HG02852 (cell line): Measurements from ENCODE around the gene RAB36.

Source experiments
- ATAC-seq: cut with Tn5 transposase; IDR thresholded peaks from one replicate; pipeline ENCODE4 v1.9.1; 2021; ENCODE audit warnings: mild to moderate bottlenecking, moderate library complexity; ENCODE audit not compliant: unreplicated experiment

The RAB36 gene, protein sequence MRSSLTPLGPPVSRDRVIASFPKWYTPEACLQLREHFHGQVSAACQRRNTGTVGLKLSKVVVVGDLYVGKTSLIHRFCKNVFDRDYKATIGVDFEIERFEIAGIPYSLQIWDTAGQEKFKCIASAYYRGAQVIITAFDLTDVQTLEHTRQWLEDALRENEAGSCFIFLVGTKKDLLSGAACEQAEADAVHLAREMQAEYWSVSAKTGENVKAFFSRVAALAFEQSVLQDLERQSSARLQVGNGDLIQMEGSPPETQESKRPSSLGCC

DNA sequence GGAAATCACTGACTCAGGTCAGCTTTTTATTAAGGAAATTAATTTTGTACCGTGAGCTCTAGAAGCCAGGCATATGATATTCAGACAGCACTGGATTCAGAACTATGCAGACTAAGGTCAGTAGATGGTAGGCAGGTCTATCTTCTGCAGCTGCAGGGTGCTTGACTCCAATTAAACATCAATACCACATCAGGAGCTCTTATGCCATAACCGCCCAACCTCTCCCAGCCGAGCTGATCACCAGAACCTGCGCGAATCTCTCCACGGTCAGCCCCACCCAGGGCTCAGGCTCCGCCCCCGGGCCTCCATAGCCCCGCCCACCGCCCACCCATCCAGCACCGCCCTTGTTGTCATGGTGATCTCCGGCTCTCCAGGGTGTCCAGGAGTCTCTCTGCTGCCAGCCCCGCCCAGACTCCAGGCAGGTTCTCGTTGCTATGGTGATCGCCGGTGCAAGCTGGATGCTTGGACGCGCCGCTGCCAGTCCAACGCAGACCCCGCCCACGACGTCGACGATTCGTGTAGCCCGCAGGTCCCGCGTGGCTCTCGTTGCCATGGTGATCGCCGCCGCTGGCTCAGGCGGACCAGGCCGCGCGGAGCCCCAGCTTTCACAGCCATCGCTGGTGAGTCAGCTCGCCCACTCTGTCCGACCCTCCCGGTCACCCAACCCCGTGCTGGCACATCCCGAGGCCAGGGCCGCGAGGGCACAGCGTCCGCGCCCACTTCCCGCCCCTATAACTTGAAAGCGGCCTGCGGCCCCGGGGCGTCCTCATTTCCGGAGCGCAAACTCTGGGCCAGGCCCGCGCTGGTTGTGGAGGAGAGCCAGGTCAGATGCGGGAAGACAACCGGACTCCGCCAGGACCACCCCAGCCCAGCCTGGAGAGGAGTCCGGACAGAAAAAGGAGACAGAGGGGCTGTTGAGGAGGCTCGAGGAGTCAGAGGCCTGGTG is at the start of gene RAB36:
RAB36 (plus strand) TSS at position 546 of the 946 bp plus-strand sequence. CDS start 1,140 bp downstream, outside the sequence.
- no peak for ATAC-seq

DNA sequence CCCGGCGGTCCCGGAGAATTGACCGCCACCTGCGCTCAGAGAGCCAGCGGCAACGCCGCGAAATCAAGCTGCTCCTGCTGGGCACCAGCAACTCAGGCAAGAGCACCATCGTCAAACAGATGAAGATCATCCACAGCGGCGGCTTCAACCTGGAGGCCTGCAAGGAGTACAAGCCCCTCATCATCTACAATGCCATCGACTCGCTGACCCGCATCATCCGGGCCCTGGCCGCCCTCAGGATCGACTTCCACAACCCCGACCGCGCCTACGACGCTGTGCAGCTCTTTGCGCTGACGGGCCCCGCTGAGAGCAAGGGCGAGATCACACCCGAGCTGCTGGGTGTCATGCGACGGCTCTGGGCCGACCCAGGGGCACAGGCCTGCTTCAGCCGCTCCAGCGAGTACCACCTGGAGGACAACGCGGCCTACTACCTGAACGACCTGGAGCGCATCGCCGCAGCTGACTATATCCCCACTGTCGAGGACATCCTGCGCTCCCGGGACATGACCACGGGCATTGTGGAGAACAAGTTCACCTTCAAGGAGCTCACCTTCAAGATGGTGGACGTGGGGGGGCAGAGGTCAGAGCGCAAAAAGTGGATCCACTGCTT is 49.4 kb upstream of the RAB36 start:
- ATAC-seq = no peak

DNA sequence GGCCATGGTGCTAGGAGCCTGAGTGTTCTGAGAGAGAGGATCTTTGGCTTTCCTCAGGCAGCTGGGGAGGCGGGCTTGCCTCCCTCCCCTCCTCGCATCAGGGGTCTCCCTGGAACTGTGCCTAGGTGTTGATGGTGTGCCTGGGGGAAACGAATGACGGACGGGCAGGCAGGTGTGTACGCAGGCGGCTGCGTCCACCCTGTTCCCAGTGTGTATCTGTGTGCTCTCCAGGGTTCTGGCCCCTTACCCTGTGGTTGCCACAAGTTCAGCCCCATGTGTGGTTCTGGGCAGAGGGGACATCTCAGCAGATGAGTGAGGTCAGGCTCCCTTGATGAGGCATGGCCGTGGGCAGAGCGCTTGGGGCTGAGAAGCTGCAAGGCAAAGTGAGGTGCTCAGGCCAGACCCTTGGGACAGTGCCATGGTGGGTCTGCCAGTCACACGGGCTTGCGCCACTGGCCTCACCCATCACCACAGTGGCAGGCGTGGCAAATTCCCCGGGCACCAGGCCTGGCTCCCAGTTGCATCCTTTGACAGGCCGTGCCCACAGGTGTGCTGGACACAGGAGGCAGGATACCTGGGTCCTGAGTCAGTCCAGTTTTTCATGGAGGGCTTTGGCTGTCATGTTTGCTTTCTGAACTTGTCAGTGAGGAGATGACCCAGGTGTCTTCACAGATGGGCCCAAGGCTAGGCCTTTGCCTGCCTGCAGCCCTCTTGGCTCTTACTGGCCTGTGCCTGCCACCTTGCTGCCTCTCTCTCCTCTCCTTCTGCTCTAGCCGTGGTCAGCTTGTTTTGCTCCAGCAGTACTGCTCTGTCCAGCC is 47.7 kb upstream of the RAB36 start:
- ATAC-seq = no peak

DNA sequence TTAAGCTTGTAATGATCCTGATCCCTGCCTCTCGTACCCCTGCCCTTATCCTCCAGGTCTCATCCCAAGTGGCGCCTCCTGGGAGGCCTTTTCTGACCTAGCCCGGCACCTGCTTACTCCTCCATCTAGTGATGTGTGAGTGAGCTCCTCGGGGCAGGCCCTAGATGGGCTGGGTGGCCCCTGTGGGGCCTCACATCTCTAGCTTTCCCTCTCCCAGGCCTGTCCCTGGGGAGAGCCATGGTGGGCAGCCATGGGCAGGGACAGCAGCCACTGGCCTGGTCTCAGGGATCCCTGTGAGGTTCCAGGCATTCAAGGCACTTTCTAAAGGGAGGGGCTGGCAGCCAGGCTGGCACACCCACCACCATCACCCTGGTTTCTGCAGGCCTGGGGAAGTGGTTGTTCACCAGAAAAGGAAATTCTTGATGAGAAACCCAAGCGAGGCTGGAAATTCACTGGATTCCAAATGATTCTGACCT is 47.0 kb upstream of the RAB36 start:
- ATAC-seq = no peak

DNA sequence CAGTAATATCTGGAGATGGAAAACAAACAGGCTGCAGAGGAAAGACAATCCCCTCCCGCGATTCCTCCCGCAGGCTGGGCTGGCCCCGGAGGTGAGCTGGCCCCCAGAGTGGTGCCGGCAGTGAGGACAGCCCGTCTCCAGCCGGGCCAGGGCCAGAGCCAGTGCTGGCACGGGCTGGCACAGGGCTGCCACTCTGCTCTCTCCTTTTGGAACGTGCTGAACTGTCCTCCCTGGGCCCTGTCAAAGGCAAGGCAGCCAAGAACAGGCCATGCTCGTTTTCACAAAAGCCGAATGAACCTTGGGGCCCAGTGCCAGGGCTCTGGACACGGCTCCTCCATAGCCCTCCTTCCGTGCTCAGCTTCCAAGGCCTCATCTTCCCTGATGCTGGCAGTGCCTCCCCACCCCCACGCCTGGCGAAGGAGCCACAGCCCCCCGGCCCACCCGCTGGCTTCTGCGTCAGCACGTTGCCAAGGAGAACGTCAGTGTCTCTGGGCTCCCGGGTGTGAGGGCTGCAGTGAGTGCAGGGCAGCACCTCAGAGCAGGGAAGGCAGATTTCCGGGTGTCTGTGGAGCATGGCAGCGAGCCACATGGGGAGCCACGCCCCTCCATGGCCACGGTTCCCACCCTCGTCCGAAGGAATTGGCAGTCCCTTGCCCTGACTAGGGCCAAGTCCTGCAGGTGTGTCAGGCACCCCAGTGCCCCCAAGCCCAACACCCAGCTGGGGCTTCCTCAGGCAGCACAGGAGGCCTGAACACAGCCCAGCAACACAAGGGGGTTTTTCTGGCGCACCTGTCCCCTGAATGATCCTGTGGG is 46.4 kb upstream of the RAB36 start:
- ATAC-seq = no peak

DNA sequence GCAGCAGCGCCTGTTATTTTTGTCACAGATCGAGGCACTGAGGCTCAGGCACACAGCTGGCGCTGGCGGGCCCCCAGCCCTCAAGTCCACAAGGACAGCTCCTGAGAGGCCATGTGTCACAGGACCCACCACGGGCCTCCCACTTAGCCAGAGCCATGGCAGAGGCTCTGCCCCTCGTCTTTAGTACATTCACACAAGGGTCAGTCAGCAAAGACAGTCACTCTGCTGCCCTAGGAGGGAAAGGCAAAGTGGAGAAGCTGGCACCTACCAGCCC is 45.8 kb upstream of the RAB36 start:
- ATAC-seq = no peak

DNA sequence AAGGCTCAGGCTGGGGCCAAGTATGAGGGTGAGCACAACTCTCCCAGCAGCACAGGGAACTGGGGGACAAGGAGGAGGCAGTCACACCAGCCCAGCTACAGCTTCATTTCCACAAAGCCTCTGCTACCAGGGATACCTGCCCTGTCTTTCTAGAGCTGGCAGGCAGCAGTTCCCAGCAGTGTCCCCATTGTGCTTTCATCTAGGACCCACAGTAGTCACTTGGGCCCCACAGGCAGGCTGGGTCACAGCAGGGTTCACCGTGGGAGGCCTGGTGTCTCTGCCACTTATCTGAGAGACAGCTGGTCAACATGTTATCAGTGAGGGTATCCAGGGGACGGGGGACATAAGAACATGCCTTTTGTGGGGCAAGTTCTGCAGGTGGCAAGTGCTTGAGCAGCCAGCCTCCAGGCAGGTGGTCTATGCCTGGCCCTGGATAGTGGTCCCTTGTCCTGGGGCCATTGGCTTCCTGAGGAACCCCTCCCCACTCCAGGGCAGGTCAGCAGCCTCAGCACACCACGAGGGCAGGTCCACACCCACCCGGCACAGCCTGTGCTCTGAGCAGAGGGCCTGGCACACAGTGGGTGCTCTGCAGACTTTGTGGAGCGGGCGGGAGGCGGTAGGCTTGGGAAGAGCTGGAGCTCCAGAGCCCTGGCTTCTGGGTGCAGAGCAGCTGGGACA is 45.0 kb upstream of the RAB36 start:
- no peak for ATAC-seq

DNA sequence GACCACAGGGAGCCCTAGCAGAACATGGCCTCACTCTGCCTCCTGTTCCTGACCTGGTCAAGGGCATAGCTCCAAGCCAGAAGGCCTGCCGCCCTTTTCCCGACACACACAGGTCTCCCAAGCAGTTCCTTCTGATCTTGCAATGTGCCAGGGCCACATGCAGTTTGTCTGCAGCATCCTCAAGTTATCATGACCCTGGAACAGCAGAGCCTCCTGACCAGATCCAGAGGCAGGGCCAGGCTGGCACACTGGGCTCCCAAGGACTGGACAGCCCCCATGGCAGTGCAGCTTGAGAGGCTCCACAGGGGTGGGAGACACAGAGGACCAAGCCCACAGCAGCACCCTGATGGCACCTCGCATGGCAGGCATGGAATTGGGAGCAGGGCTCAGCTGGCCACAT is 43.8 kb upstream of the RAB36 start:
- no peak for ATAC-seq

DNA sequence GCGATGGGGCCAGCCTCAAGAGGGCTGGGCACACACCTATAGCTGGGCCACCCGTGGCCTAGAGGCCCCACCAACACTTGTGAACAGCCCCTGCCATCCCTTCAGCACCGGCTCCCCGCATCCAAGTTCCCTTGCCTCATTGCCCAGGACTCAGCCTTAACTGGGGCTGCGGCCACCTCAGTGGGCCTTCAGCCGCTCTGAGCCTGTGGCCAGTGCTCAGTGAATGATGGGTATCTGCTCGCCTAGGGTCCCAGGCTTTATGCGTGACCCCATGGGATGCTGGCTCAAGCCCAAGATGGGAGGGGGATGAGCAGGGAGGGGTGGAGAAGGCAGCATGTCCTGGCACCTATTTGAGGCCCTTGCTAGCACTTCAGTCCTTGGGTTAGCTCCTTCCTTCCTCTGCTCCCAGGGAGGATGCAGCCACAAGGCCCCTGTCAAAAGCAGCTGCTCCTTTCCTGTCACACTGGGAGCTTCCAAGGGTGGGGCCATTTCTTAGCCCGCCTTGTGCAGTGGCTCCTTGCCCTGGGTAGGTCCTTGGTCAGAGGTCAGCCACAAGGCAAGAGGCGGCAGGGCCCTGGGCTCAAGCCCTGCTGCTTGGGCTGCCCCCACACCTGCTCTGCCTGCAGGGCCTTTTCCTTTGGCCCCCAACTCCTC is 43.1 kb upstream of the RAB36 start:
- no peak for ATAC-seq

DNA sequence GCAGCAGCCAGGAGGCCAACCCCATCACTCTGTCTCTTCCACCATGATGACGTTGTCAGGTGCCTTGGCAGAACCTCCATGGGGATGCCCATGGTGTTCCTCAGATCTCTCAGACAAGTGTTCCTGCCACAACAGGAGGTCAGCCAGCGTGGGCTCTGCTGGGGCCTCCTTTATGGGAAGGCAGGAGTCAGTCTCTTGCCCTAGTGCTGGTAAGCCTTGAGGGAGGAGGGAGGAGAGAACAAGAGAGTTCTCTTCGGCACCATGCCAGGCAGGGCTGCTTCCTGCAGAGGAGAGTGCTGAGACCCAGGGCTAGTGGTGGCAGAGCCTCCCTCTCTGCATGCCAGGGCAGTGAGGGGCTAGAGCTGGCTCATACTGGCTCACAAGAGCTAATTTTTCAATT is 42.5 kb upstream of the RAB36 start:
- no peak for ATAC-seq

DNA sequence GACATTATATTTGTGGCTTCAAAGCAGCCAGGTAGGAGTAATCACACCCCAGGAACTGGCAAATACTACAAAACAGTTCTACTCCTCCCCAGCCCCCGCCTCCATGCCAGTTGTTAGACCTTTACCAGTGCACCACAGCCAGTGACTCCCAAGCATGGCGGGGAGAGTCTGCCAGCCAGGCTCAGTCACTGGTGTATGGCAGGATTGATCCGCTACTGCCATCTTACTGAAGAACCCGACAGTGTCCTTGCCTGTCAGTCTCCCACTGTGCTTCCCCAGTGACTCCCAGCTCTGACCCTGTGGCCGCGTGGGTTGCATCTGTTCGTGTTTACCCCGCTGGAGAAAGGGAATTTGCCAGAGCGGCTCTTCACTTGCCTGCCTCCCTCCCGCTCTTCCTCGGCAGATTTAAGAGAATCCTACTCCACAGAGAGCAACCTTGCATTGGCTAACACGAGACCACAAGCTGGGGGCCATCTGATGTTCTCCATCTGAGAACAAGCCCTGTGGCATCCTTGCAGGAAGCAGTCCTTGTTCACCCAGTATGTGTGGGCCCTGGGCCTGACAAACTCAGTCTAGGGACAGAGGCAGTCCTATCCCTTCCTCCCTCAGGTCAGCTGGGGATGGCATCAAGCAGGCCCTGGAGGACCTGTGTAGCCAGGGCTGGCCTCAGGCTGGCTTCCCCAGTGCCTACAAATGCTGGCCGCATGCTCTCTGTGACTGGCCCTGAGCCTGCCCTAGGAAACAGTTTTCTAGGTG is 41.9 kb upstream of the RAB36 start:
- no peak for ATAC-seq

DNA sequence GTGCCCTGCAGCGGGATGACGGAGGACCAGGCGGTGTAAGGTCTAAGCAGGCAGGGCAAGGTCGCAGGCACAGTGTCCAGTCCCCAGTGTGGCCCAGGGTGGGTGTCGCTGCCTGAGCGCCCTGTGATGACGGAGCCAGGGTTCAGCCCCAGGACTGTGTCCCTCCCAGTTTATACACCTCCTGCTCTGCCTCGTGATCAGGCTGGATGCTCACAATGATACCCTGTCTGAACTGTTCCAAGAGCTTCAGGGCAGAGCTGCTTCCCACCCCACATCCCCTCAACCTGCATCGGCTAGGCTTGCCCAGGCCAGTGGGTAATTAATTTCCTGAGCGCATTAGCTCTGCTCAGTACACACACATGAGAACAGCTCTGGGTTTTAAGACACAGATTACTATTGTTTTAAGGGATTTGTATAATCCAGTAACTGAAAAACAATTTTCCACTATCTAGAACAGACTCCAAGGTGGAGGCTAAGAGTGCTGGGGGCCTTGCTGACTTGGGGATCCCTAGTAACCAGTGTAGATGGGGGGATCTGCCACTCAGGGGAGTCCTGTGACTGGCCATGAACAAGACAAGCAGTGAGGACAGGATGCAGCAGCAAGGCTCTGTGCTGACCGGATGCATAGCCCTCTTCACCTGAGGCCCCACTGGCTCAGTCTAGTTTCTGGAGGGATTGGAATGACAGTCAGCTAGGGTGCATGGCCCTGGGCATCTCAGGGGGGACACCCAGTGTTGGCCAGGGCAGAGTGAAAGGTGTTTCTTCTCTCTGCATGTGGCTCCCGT is 40.9 kb upstream of the RAB36 start:
- ATAC-seq = no peak

DNA sequence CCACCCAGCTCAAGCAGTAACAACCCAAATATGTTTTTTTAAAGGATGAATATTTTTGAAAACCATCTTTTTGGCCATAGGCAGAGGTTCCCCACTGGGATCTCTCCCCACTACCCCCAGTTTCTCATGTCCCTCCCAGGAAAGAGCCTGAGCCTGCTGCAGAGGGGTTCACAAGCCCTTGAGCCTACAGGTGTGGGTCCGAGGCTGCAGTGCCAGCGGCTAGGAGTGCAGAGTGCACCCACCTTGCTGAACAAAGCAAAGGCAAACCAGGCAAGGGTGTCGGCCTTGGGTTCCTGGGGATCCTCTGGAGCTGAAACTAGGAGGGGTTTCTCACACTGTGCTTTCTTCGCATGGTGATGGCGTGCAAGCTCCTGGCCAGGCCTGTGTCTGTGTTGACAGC is 40.0 kb upstream of the RAB36 start:
- no peak for ATAC-seq

DNA sequence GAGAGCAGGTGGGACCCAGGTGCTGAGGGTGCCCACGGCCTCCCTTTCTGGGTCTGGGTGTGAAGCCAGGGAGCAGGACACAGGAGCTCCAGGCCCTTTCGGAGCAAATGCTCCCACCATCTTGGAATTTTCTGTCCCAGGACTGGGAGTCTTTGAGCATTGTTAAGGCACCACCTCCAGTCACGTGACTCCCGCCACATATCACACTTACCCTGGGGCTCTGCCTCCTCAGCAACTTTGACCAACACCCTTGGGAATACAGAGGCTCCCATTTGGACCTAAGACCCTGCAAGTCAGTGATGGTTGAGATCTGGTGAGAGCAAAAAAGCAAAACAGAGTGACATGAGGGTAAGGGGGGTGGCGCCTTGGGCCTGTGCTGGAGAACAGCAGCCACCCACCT is 39.4 kb upstream of the RAB36 start:
- no peak for ATAC-seq

DNA sequence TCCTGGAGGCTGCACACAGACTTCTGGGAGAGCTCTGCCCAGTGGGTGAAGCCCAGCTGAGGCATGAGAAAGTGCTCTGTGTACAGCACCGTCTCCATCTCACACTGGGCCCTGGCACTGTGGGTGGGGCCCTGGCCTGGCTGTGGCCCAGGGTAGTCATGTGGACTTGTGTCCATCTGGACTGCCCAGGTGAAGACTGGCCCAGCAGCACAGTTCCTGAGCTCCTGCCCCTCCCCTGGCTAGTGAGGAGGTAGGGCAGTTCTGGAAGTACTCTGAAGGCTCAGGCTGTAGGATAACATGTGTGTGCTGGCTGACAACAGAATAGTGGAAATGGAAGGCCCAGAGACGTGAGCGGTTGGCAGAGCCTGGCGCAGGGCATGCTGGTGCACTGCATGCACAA is 38.9 kb upstream of the RAB36 start:
- no peak for ATAC-seq

DNA sequence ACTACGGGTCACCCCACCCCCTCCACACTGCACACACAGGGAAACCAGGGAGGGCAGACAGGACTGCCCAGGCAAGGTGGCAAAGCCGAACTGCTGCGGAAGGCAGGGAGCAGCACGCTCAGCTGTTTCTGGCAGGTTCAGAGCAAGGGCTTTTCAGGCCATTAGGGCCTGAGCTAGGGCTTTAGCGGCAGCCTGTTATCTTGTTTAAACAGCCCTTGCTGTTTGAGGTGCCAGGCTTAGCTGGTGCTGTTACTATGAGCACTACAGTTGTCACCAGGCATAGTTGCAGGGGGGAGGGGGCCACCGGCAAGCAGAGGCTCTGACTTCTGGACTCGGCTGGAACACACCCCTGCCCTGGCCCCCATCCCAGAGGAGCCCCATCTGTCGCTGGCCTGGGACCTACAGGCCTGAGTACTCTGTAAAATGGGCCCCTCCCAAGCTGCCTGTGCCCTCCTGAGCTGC is 38.3 kb upstream of the RAB36 start:
- no peak for ATAC-seq

DNA sequence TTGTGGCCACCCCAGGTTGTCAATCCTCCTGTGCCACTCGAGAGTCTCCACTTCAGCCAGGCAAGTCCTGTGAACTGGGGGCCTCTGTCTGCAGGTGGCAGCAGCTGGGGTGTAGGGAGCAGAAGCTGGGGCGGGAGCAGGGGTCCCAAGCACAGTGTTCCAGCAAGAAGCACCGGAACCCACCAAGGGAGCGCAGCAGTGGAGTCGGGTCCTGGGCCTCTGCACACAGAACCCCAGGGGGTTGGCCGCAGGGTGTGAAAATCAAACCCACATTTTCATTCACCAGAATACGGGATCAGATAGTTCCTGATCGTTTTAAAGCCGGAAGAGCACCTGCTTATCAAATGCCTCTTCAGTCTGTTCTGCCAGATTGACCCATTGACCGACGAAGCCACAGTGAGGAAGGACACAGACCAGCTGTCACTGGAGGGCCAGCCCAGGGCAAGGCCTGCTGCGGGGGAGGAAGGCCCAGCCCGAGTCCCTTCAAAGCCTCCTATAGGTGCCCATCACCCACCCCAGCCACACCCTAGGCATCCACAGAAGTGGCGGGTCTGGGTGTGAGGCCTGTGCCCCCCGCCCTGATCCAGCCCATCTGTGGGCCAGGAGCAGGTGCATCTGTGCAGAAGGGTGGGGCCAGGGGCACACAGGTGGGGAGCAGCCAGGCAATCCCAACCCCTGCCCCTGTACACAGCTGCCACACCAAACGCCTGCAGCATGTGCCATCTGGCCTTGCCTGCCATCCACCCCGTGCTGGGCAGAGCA is 37.6 kb upstream of the RAB36 start:
- ATAC-seq = no peak
